GM23248 (cell line): Measurements from ENCODE around the gene PDPK1.
"Not testable (repeated sequence)": the region's sequence is repeated elsewhere in the genome, so short reads cannot be mapped to it uniquely, and the experiment has no call there.

Source experiments
- EZH2 ChIP-seq: fragments of 200-600 bp; sonication (generic); IDR thresholded peaks from 2 replicates; pipeline ENCODE4 v1.6.1; 2018; ENCODE audit warnings: antibody characterized with exemption, mild to moderate bottlenecking; ENCODE audit not compliant: insufficient read depth, poor library complexity, severe bottlenecking
- EZH2phosphoT487 ChIP-seq: fragments of 200-600 bp; sonication (generic); IDR thresholded peaks from 2 replicates; pipeline ENCODE4 v1.6.1; 2018; ENCODE audit warnings: antibody characterized with exemption, moderate library complexity, mild to moderate bottlenecking, low read depth; ENCODE audit not compliant: insufficient read depth

GRCh38 chr16:2560798-2561133 is 22.9 kb downstream of the PDPK1 start:
- TF ChIP-seq EZH2, EZH2phosphoT487: not testable (repeated sequence)
